Motor neuron (in vitro differentiated cells): ENCODE measurements around the gene ENPP6. TPM values are rescaled to one million over a fixed set of nuclear protein-coding genes. Genes with fewer than 3 reads are reported as not detected.
"Not testable (repeated sequence)": the region's sequence is repeated elsewhere in the genome, so short reads cannot be mapped to it uniquely, and the experiment has no call there.

Source experiments
- ATAC-seq, 8 experiments: fragments of 200-7000 bp; cut with Tn5 transposase; replicated peaks in 6 of 8; 2 replicates each; pipeline ENCODE4 v1.8.0; 2021; ENCODE audit warnings: mild to moderate bottlenecking in 8 of 8, moderate library complexity in 8 of 8
- H3K27ac ChIP-seq, 2 donors: fragments of 250-450 bp; sonication (Bioruptor Pico); 2 replicates each; pipeline ENCODE4 v1.9.0; 2021; ENCODE audit warnings: antibody characterized with exemption in 2 of 2, mild to moderate bottlenecking in 2 of 2, moderate library complexity in 1 of 2
- H3K4me1 ChIP-seq, 2 donors: fragments of 250-450 bp; sonication (Bioruptor Pico); replicated peaks in 1 of 2; 2 replicates each; pipeline ENCODE4 v1.6.1; 2021; ENCODE audit warnings: antibody characterized with exemption in 2 of 2, mild to moderate bottlenecking in 2 of 2, moderate library complexity in 1 of 2
- H3K4me3 ChIP-seq, 5 donors: fragments of 250-450 bp; sonication (Bioruptor Pico); 2 replicates each; pipeline ENCODE4 v1.9.0; 2021; ENCODE audit warnings: antibody characterized with exemption in 5 of 5, mild to moderate bottlenecking in 5 of 5, moderate library complexity in 4 of 5
- WGBS, 10 experiments: fragments of 450-650 bp; shearing (Covaris generic); methylation state at CpG; one replicate each; pipeline ENCODE4 v1.0.0; 2022; 5-methylcytosine and 5-hydroxymethylcytosine counted together
- in situ Hi-C, 9 experiments: fragments of 400-800 bp; cut with MboI; loops; one replicate each; pipeline ENCODE4 v1.15.0; 2021; ENCODE audit warnings: low sequenced_read_pairs in 9 of 9, low pct_unique_long_range_greater_than_20kb in 2 of 9; ENCODE audit not compliant: unreplicated experiment in 9 of 9
- total RNA-seq, 8 experiments: library from RNA; unstranded; fragments of 300-600 nt; gene quantifications; 2 replicates each; pipeline versions ENCODE4 v1.2.3 to v1.2.4, GENCODE V29; 2022

ENPP6 gene
- total RNA-seq, 8 experiments from 2014 or later, result 0.05 to 0.64 (median 0.14) TPM; not detected in 3

GRCh38 chr4:184231573-184231972 lies 13.9 kb upstream of the ENPP6 start:
- Histone ChIP-seq H3K4me3 (no peak overlapping the region), H3K27ac (no peak overlapping the region), H3K4me1 (no peaks in the 10 kb centered on the region)
- in situ Hi-C loops, result no loop called here
- ATAC-seq, result no peak
- WGBS, 10 experiments, result 43 to 100% (median 83%) methylated on average over 1 to 2 of the region's 2 CpGs; no CpG with 5 or more reads in 3 of the 10 experiments

- H3K27ac ChIP-seq, result no peak overlapping the region
- 0 to 100% (median 82%) methylated on average over 1 to 7 of the region's 7 CpGs; no CpG with 5 or more reads in 3 of the 10 experiments for WGBS, 10 experiments
- H3K4me1 ChIP-seq, result no peaks in the 10 kb centered on the region
- no peak for ATAC-seq
- H3K4me3 ChIP-seq, result no peak overlapping the region
- in situ Hi-C loops, result no loop called here
Measured at GRCh38 chr4:184228056-184228705, 10.5 kb upstream of the ENPP6 start.

GRCh38 chr4:184216515-184216914 lies 1.2 kb downstream of the ENPP6 start:
- peaks cover 7 to 8% of the 10 kb centered on the region in 2 donors for H3K4me1 ChIP-seq
- no peak overlapping the region for H3K4me3 ChIP-seq
- WGBS, 10 experiments, result 0 to 100% (median 58%) methylated on average over 1 to 6 of the region's 8 CpGs; no CpG with 5 or more reads in 2 of the 10 experiments
- no peak overlapping the region for H3K27ac ChIP-seq
- in situ Hi-C loops, result no loop called here
- ATAC-seq, result peak in 2 of 8 experiments; percentile 48 to 52

GRCh38 chr4:184215709-184216328 lies 1.9 kb downstream of the ENPP6 start:
- peaks cover 7 to 8% of the 10 kb centered on the region in 2 donors for H3K4me1 ChIP-seq
- in situ Hi-C loops, result no loop called here
- H3K4me3 ChIP-seq, result no peak overlapping the region
- H3K27ac ChIP-seq, result no peak overlapping the region
- ATAC-seq, result peak; percentile 48 to 91 (median 67)
- 3 to 58% (median 33%) methylated on average over 2 to 9 of the region's 10 CpGs; no CpG with 5 or more reads in 2 of the 10 experiments for WGBS, 10 experiments

- H3K4me3 ChIP-seq, result no peak overlapping the region
- in situ Hi-C loops, result no loop called here
- WGBS, 10 experiments, result 5 to 100% (median 87%) methylated on average over 1 to 5 of the region's 5 CpGs; no CpG with 5 or more reads in 1 of the 10 experiments
Measured at GRCh38 chr4:184214931-184215330, 2.7 kb downstream of the ENPP6 start.

GRCh38 chr4:184207734-184208607 lies 9.7 kb downstream of the ENPP6 start:
- WGBS, 10 experiments, result 0 to 100% (median 94%) methylated on average over 1 to 6 of the region's 33 CpGs; no CpG with 5 or more reads in 2 of the 10 experiments
- H3K27ac ChIP-seq, H3K4me1 ChIP-seq, in situ Hi-C loops, H3K4me3 ChIP-seq: not testable (repeated sequence)
- ATAC-seq, result peak in 1 of 8 experiments; percentile 45

More at GRCh38 chr4:184214931-184215330, 2.7 kb downstream of the ENPP6 start:
- ATAC-seq, result no peak
- Histone ChIP-seq H3K4me1 (peaks cover 7 to 8% of the 10 kb centered on the region in 2 donors), H3K27ac (no peak overlapping the region)

GRCh38 chr4:184205243-184205642 lies 12.4 kb downstream of the ENPP6 start:
- Histone ChIP-seq H3K4me3 (no peak overlapping the region), H3K4me1 (peaks cover 0 to 5% of the 10 kb centered on the region in 2 donors), H3K27ac (no peak overlapping the region)
- in situ Hi-C loops, result no loop called here
- WGBS, 10 experiments, result 53 to 100% (median 90%) methylated on average over 1 to 11 of the region's 14 CpGs; no CpG with 5 or more reads in 3 of the 10 experiments
- ATAC-seq, result no peak

- WGBS, 10 experiments, result 22 to 100% (median 94%) methylated on average over 1 to 6 of the region's 6 CpGs; no CpG with 5 or more reads in 2 of the 10 experiments
- ATAC-seq, result no peak
- Histone ChIP-seq H3K4me3 (no peak overlapping the region), H3K4me1 (peaks cover 0 to 5% of the 10 kb centered on the region in 2 donors), H3K27ac (no peak overlapping the region)
- in situ Hi-C loops, result no loop called here
Measured at GRCh38 chr4:184203300-184203699, 14.4 kb downstream of the ENPP6 start.

- H3K27ac ChIP-seq, result no peak overlapping the region
- no peak overlapping the region for H3K4me3 ChIP-seq
- 0 to 100% (median 42%) methylated on average over 1 to 6 of the region's 7 CpGs; no CpG with 5 or more reads in 6 of the 10 experiments for WGBS, 10 experiments
- peak in 2 of 8 experiments; percentile 30 to 39 for ATAC-seq
- in situ Hi-C loops, result no loop called here
- H3K4me1 ChIP-seq, result no peaks in the 10 kb centered on the region
Measured at GRCh38 chr4:184201179-184201578, 16.5 kb downstream of the ENPP6 start.

- in situ Hi-C loops, result no loop called here
- peak in 2 of 8 experiments; percentile 29 to 34 for ATAC-seq
- Histone ChIP-seq H3K4me3 (no peak overlapping the region), H3K4me1 (no peaks in the 10 kb centered on the region), H3K27ac (no peak overlapping the region)
- WGBS, 10 experiments, result 33 to 100% (median 70%) methylated on average over 1 to 9 of the region's 12 CpGs; no CpG with 5 or more reads in 3 of the 10 experiments
Measured at GRCh38 chr4:184200296-184200695, 17.4 kb downstream of the ENPP6 start.

GRCh38 chr4:184199780-184200179 lies 17.9 kb downstream of the ENPP6 start:
- 30 to 90% (median 75%) methylated on average over 1 to 3 of the region's 5 CpGs; no CpG with 5 or more reads in 6 of the 10 experiments for WGBS, 10 experiments
- Histone ChIP-seq H3K27ac (no peak overlapping the region), H3K4me1 (no peaks in the 10 kb centered on the region), H3K4me3 (no peak overlapping the region)
- in situ Hi-C loops, result no loop called here
- ATAC-seq, result no peak

GRCh38 chr4:184198190-184198589 lies 19.5 kb downstream of the ENPP6 start:
- in situ Hi-C loops, result no loop called here

More at GRCh38 chr4:184198190-184198589, 19.5 kb downstream of the ENPP6 start:
- H3K4me3 ChIP-seq, result no peak overlapping the region
- no peaks in the 10 kb centered on the region for H3K4me1 ChIP-seq
- no peak overlapping the region for H3K27ac ChIP-seq
- ATAC-seq, result no peak
- 0 to 92% (median 75%) methylated on average over 2 to 5 of the region's 5 CpGs; no CpG with 5 or more reads in 5 of the 10 experiments for WGBS, 10 experiments
